Measurements from ENCODE around the gene LPCAT2.

GRCh38 chr16:55471448-55472097 lies 37.3 kb upstream of the LPCAT2 start:
- TF ChIP-seq EP300 (IDR thresholded peaks at IDR 0.05) (no peak), POLR2A (IDR thresholded peaks at IDR 0.05) (no peak)
- TF ChIP-seq, protein P1, sequence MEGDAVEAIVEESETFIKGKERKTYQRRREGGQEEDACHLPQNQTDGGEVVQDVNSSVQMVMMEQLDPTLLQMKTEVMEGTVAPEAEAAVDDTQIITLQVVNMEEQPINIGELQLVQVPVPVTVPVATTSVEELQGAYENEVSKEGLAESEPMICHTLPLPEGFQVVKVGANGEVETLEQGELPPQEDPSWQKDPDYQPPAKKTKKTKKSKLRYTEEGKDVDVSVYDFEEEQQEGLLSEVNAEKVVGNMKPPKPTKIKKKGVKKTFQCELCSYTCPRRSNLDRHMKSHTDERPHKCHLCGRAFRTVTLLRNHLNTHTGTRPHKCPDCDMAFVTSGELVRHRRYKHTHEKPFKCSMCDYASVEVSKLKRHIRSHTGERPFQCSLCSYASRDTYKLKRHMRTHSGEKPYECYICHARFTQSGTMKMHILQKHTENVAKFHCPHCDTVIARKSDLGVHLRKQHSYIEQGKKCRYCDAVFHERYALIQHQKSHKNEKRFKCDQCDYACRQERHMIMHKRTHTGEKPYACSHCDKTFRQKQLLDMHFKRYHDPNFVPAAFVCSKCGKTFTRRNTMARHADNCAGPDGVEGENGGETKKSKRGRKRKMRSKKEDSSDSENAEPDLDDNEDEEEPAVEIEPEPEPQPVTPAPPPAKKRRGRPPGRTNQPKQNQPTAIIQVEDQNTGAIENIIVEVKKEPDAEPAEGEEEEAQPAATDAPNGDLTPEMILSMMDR (IDR thresholded peaks at IDR 0.05), result no peak

Data from gastroesophageal sphincter (tissue), 3 donors.